GM19240 (cell line): ENCODE measurements around the gene RPA3.
"Not testable (repeated sequence)": the region's sequence is repeated elsewhere in the genome, so short reads cannot be mapped to it uniquely, and the experiment has no call there.

Experiments used
- DNase-seq: peaks from one replicate; pipeline ENCODE4 v3.0.0; 2011; ENCODE audit warnings: low spot score; ENCODE audit not compliant: insufficient read length

The RPA3 gene

GRCh38 chr7:7695111-7695817, 23.1 kb downstream of the RPA3 start:
- DNase-seq = no peak

- DNase-seq = no peak
Measured at GRCh38 chr7:7694542-7694941, 23.9 kb downstream of the RPA3 start.

GRCh38 chr7:7693881-7694280, 24.5 kb downstream of the RPA3 start:
- no peak for DNase-seq

GRCh38 chr7:7688956-7689355, 29.5 kb downstream of the RPA3 start:
- DNase-seq = no peak

GRCh38 chr7:7688310-7688709, 30.1 kb downstream of the RPA3 start:
- DNase-seq = no peak

- no peak for DNase-seq
Measured at GRCh38 chr7:7687800-7688199, 30.6 kb downstream of the RPA3 start.

GRCh38 chr7:7686811-7687508, 31.4 kb downstream of the RPA3 start:
- no peak for DNase-seq

GRCh38 chr7:7682861-7683260, 35.5 kb downstream of the RPA3 start:
- no peak for DNase-seq

- no peak for DNase-seq
Measured at GRCh38 chr7:7681936-7682329, 36.5 kb downstream of the RPA3 start.

- DNase-seq = no peak
Measured at GRCh38 chr7:7681191-7681935, 37.0 kb downstream of the RPA3 start.

GRCh38 chr7:7679640-7680039, 38.8 kb downstream of the RPA3 start:
- not testable (repeated sequence) for DNase-seq

- no peak for DNase-seq
Measured at GRCh38 chr7:7675686-7676085, 42.7 kb downstream of the RPA3 start.

GRCh38 chr7:7673240-7673550, 45.2 kb downstream of the RPA3 start:
- DNase-seq = no peak

GRCh38 chr7:7672545-7673239, 45.7 kb downstream of the RPA3 start:
- no peak for DNase-seq

- DNase-seq = no peak
Measured at GRCh38 chr7:7671361-7671760, 47.0 kb downstream of the RPA3 start.

GRCh38 chr7:7670490-7670889, 47.9 kb downstream of the RPA3 start:
- DNase-seq = no peak

- DNase-seq = no peak
Measured at GRCh38 chr7:7668706-7669105, 49.7 kb downstream of the RPA3 start.

- DNase-seq = no peak
Measured at GRCh38 chr7:7667187-7667586, 51.2 kb downstream of the RPA3 start.

GRCh38 chr7:7665031-7665430, 53.4 kb downstream of the RPA3 start:
- DNase-seq = no peak

- no peak for DNase-seq
Measured at GRCh38 chr7:7664291-7664690, 54.1 kb downstream of the RPA3 start.

- DNase-seq = no peak
Measured at GRCh38 chr7:7662527-7662926, 55.9 kb downstream of the RPA3 start.

GRCh38 chr7:7656459-7656858, 61.9 kb downstream of the RPA3 start:
- DNase-seq = not testable (repeated sequence)
